ENCODE data around the gene RASA3. TPM values are rescaled to one million over a fixed set of nuclear protein-coding genes. Genes with fewer than 3 reads are reported as not detected.

The RASA3 gene
- polyA plus RNA-seq, 1 donor = 23.6 TPM

GRCh38 chr13:114050536-114051450, 81.6 kb downstream of the RASA3 start:
- no peak for DNase-seq

DNA sequence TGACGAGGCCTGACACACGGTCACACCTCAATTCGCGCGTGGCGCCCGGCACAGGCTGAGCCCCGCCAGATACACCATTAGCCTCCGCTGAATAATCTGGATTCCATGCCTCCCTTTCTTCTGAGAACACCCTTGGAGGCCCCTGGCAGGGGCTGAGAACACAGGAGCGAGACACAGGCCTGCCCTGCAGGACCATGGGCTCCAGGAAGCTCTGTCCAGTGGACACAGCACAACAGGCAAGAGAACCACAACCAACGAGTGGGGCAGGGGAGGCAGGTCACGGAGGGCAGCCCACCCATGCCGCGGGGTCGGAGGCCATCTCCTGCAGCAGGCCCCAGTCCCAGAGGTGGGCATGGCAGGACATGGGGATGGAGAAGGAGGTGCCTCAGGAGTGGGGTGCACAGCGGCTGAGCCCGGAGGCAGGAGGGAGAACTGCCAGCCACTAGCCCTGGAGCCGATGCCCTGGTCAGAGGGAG, 82.8 kb downstream of the RASA3 start:
- DNase-seq = no peak

- no peak for DNase-seq
Measured at GRCh38 chr13:114049026-114049425, 83.4 kb downstream of the RASA3 start.

GRCh38 chr13:114048443-114048842, 84.0 kb downstream of the RASA3 start:
- no peak for DNase-seq

GRCh38 chr13:114047358-114047881, 85.0 kb downstream of the RASA3 start:
- no peak for DNase-seq

- no peak for DNase-seq
Measured at GRCh38 chr13:114046431-114046975, 85.9 kb downstream of the RASA3 start.

DNA sequence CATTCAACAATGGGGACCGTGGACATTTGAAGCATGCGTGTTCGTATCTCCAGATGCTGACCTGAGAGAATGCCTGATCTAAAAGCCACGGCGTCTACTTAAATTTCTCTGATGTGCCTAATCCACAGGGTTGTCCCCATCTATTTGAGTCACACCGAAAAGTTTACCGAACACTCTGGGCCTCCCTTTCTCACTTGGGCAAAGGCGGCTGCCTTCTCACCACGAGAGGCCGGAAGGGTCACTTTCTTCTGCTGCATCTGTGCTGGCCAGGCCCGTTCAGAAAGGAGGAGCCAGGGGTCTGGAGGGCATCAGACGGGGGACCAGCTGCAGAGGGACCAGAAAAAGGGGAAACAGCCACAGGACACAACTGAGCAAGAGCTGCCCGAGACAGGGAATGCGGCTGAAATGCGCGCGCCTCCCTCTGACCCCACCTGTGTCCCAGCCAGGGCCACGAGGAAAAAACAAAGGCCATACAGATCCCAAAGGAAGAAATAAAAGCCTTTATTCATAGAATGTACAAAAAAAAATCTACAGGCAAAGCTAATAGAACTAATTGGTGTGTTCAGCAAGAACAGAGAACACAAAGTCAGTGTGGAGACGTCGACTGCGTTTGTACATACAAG, 87.2 kb downstream of the RASA3 start:
- DNase-seq = no peak

DNA sequence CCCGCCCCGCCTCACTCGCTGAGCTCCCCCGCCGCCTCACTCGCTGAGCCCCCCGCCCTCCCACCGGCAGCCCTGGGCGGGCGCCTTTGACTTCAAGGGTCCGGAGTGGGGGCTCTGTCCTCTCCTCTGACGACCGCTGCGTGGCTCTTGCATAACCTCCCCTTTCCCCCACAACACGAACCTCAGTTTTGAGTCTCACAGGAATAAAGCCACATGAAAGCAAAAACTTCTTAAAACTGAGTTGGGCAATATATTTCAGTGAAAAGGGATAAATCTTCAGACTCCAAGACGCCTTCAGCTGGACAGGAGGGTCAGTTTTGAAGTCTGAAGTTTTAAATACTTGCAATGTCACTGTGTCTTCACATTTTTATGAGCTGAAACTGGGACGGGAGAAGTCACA, 87.9 kb downstream of the RASA3 start:
- no peak for DNase-seq

DNA sequence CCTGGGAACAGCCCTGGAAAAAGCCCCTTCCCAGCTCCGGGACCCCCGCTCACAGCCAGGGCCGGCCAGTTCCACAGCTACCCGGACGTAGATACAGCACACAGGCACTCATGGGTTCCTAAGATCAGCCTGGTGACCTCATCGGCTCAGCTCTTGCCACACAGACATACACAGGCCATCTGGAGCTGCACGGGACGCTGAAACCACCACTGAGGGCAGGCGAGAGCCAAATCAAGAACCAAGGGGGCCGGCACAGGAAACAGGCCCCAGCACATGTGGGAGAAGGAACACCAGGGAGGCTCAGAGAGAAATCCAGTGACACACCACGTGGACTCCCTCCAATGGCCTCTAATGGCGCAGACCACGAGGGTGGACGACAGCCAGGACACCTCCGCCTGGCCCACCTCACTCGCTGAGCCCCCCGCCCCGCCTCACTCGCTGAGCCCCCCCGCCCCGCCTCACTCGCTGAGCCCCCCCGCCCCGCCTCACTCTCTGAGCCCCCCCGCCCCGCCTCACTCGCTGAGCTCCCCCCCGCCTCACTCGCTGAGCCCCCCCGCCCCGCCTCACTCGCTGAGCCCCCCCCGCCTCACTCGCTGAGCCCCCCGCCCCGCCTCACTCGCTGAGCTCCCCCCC, 88.9 kb downstream of the RASA3 start:
- DNase-seq = no peak

DNA sequence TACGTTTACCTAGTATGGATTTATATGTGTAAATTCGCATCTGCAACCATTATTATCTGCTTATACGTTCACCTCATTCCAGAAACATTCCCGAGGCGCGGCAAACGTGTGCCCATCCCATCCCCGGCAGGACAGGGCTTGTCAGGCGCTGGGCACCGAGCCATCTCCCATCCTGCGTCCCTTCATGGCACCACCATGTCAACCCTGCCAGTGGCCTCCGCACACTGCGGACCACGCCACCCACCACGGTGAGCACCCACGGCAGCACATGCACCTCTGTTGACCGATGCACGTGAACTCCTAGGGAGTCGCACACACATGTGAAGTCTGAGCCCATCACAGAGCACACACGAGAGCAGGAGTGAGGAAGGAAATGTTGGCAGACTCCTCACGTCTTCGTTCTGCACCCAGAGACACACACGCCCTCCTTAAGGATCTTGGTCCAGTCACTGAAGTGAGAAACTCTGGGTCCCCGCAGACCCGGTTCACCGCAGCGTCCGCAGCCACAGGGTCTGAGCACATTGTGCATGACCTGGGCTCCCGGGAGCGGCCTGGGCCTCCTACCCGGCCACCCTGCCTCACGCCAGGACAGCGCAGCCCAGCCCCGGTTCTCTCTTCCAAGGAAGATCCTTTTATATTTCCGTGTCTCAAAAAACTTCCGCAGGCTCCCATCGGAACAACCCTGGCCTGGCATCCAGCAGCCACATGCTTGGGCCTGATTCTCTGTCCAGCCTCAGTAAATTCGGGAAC, 90.2 kb downstream of the RASA3 start:
- no peak for DNase-seq

DNA sequence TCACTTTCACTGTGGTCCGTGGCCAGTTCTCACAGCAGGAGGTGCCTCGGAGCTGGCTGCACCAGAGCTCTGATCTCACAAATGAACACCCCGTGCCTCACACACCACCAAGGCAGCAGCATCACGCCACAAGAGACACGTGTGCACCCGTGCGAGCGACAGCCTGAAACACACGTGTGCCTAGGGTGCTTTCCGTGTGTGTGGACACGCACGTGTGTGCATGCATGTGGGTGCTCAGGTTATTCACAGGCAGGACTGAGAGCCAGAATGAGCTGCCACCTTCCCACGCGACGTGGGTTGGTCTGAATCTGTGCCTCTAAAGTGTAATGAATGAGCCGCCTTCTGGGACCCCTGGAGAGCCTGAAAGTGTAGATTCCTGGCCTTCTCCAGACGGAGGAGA, 90.9 kb downstream of the RASA3 start:
- no peak for DNase-seq

GRCh38 chr13:114039471-114040141, 92.8 kb downstream of the RASA3 start:
- no peak for DNase-seq

GRCh38 chr13:114038900-114039299, 93.5 kb downstream of the RASA3 start:
- no peak for DNase-seq

DNA sequence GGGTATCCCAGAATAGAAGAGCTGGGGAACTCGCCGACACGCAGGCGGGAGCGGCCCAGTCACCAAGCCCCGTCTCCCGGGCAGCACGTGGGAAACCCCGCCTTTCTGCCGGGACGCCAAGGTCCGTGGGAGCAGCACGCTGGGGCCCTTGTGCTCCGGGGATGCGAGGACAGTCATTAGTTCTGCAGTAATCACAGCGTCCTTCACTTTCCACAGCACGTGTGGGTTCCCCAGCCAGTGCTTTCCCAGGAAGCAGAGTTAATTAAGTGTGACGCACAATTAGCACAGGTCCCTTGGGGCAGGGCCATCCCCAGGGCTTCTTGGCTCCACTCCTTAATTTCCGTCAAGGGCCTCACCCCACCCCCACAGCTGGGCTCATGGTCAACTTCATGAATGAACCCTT, 94.2 kb downstream of the RASA3 start:
- DNase-seq = no peak

- no peak for DNase-seq
Measured at GRCh38 chr13:114037674-114038073, 94.7 kb downstream of the RASA3 start.

GRCh38 chr13:114035583-114036531, 96.6 kb downstream of the RASA3 start:
- DNase-seq = peak; percentile 79

- DNase-seq = no peak
Measured at GRCh38 chr13:114035186-114035582, 97.2 kb downstream of the RASA3 start.

- DNase-seq = no peak
Measured at GRCh38 chr13:114034481-114034891, 97.9 kb downstream of the RASA3 start.

GRCh38 chr13:114033541-114034315, 98.7 kb downstream of the RASA3 start:
- DNase-seq = no peak
